ENCODE measurements around the gene USO1. TPM values are rescaled to one million over a fixed set of nuclear protein-coding genes. Genes with fewer than 3 reads are reported as not detected.

USO1 gene
- total and polyA plus RNA-seq, 2 of the 13 experiments (the other 11 are each of a cell fraction or from before 2014, with no cell fraction given): 52.2 to 87.7 TPM

DNA sequence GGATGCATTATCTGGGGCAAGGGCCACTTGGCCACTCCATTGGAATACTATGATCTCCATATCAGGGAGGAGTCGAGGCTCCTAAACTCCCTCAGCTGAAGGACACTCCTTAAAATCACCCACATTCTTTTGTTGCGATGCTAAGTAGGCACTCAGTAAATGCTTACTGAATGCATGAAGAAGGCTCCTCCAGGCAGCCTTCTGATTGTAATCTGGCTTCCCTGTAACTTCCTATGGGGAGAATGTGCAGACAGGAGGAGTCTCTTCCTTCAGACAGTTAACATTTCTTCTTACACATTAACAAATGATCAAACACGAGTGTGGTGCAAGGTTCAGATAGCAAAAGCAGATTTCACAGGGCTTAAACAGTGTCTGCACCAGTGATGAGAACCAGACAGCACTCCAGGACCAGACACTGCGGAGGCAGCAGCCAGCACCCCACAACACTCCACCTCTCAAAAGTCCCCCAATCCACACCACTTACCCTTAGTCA, 21.4 kb upstream of the USO1 start (continued):
- TF ChIP-seq PRPF4 (IDR thresholded peaks at IDR 0.05; ENCODE audit: low read depth, low read length, poor library complexity, severe bottlenecking): no peak
- TF ChIP-seq ISL2 (CRISPR knock-in tag; IDR thresholded peaks at IDR 0.05): peak; percentile 65; the same call in 1 of the 2 replicates
- TF ChIP-seq ZNF605 (CRISPR knock-in tag; IDR thresholded peaks at IDR 0.05): no peak
- peak; percentile 52; the same call in 1 of the 2 replicates for TF ChIP-seq FOXA3 (CRISPR knock-in tag; IDR thresholded peaks at IDR 0.05)
- TF ChIP-seq, protein P1, sequence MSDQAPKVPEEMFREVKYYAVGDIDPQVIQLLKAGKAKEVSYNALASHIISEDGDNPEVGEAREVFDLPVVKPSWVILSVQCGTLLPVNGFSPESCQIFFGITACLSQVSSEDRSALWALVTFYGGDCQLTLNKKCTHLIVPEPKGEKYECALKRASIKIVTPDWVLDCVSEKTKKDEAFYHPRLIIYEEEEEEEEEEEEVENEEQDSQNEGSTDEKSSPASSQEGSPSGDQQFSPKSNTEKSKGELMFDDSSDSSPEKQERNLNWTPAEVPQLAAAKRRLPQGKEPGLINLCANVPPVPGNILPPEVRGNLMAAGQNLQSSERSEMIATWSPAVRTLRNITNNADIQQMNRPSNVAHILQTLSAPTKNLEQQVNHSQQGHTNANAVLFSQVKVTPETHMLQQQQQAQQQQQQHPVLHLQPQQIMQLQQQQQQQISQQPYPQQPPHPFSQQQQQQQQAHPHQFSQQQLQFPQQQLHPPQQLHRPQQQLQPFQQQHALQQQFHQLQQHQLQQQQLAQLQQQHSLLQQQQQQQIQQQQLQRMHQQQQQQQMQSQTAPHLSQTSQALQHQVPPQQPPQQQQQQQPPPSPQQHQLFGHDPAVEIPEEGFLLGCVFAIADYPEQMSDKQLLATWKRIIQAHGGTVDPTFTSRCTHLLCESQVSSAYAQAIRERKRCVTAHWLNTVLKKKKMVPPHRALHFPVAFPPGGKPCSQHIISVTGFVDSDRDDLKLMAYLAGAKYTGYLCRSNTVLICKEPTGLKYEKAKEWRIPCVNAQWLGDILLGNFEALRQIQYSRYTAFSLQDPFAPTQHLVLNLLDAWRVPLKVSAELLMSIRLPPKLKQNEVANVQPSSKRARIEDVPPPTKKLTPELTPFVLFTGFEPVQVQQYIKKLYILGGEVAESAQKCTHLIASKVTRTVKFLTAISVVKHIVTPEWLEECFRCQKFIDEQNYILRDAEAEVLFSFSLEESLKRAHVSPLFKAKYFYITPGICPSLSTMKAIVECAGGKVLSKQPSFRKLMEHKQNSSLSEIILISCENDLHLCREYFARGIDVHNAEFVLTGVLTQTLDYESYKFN (CRISPR knock-in tag; conservative IDR thresholded peaks at IDR 0.05): peak; percentile 88
- TF ChIP-seq, protein P2, sequence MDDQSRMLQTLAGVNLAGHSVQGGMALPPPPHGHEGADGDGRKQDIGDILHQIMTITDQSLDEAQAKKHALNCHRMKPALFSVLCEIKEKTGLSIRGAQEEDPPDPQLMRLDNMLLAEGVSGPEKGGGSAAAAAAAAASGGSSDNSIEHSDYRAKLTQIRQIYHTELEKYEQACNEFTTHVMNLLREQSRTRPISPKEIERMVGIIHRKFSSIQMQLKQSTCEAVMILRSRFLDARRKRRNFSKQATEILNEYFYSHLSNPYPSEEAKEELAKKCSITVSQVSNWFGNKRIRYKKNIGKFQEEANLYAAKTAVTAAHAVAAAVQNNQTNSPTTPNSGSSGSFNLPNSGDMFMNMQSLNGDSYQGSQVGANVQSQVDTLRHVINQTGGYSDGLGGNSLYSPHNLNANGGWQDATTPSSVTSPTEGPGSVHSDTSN (CRISPR knock-in tag; IDR thresholded peaks at IDR 0.05; ENCODE audit: borderline replicate concordance): no peak
- TF ChIP-seq, protein P3, sequence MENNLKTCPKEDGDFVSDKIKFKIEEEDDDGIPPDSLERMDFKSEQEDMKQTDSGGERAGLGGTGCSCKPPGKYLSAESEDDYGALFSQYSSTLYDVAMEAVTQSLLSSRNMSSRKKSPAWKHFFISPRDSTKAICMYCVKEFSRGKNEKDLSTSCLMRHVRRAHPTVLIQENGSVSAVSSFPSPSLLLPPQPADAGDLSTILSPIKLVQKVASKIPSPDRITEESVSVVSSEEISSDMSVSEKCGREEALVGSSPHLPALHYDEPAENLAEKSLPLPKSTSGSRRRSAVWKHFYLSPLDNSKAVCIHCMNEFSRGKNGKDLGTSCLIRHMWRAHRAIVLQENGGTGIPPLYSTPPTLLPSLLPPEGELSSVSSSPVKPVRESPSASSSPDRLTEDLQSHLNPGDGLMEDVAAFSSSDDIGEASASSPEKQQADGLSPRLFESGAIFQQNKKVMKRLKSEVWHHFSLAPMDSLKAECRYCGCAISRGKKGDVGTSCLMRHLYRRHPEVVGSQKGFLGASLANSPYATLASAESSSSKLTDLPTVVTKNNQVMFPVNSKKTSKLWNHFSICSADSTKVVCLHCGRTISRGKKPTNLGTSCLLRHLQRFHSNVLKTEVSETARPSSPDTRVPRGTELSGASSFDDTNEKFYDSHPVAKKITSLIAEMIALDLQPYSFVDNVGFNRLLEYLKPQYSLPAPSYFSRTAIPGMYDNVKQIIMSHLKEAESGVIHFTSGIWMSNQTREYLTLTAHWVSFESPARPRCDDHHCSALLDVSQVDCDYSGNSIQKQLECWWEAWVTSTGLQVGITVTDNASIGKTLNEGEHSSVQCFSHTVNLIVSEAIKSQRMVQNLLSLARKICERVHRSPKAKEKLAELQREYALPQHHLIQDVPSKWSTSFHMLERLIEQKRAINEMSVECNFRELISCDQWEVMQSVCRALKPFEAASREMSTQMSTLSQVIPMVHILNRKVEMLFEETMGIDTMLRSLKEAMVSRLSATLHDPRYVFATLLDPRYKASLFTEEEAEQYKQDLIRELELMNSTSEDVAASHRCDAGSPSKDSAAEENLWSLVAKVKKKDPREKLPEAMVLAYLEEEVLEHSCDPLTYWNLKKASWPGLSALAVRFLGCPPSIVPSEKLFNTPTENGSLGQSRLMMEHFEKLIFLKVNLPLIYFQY (CRISPR knock-in tag; IDR thresholded peaks at IDR 0.05; ENCODE audit: borderline replicate concordance): 0 out of 2 replicates have a peak, but pooled peaks have one; percentile 27
- TF ChIP-seq ZNF7 (CRISPR knock-in tag; IDR thresholded peaks at IDR 0.05): no peak
- no peak for TF ChIP-seq PHF5A (CRISPR knock-in tag; IDR thresholded peaks at IDR 0.05; ENCODE audit: low read depth, unreplicated experiment)
- peak; percentile 53; the same call in 1 of the 2 replicates for TF ChIP-seq ZNF124 (CRISPR knock-in tag; IDR thresholded peaks at IDR 0.05)
- TF ChIP-seq ESRRA (CRISPR knock-in tag; IDR thresholded peaks at IDR 0.05; ENCODE audit: low read depth): no peak
- no peak for TF ChIP-seq NFRKB (IDR thresholded peaks at IDR 0.05)
- TF ChIP-seq CEBPB (IDR thresholded peaks at IDR 0.05; ENCODE audit: borderline replicate concordance, low read depth, low read length): peak; percentile 64; the same call in 1 of the 2 replicates
- no peak for TF ChIP-seq ATF7 (IDR thresholded peaks at IDR 0.05)
- TF ChIP-seq ATF7 (CRISPR knock-in tag; IDR thresholded peaks at IDR 0.05): no peak
- peak; percentile 81; the same call in 1 of the 2 replicates for TF ChIP-seq ZNF292 (CRISPR knock-in tag; IDR thresholded peaks at IDR 0.05; ENCODE audit: borderline replicate concordance, low read depth)
- TF ChIP-seq ZNF143 (CRISPR knock-in tag; IDR thresholded peaks at IDR 0.05): no peak
- peak; percentile 58; the same call in 1 of the 2 replicates for TF ChIP-seq MED1 (CRISPR knock-in tag; IDR thresholded peaks at IDR 0.05)
- no peak for TF ChIP-seq ZNF879 (CRISPR knock-in tag; IDR thresholded peaks at IDR 0.05)
- TF ChIP-seq ZNF263 (CRISPR knock-in tag; IDR thresholded peaks at IDR 0.05): peak; percentile 75; the same call in 1 of the 2 replicates
- no peak for TF ChIP-seq RXRA (CRISPR knock-in tag; IDR thresholded peaks at IDR 0.05)
- no peak for TF ChIP-seq RFXAP (CRISPR knock-in tag; IDR thresholded peaks at IDR 0.05; ENCODE audit: borderline replicate concordance)
- 0 out of 2 replicates have a peak, but pooled peaks have one; percentile 53 for TF ChIP-seq BCL6 (CRISPR knock-in tag; IDR thresholded peaks at IDR 0.05)
- no peak for TF ChIP-seq ZNF253 (CRISPR knock-in tag; IDR thresholded peaks at IDR 0.05; ENCODE audit: borderline replicate concordance)
